WERI-Rb-1 (cell line): ENCODE results near the gene ADRA2C.

Experiments
- DNase-seq: peaks from one replicate; pipeline ENCODE4 v3.0.0-alpha.2; 2020
- H3K27ac ChIP-seq: fragments of 250-450 bp; sonication (Bioruptor Pico); 2 replicates; pipeline ENCODE4 v1.5.1; 2020; ENCODE audit warnings: mild to moderate bottlenecking, moderate library complexity
- H3K27me3 ChIP-seq: fragments of 250-450 bp; sonication (Bioruptor Pico); 2 replicates; pipeline ENCODE4 v1.5.1; 2021; ENCODE audit warnings: mild to moderate bottlenecking, low read depth, moderate library complexity; ENCODE audit not compliant: insufficient read depth, severe bottlenecking
- H3K36me3 ChIP-seq: fragments of 250-450 bp; sonication (Bioruptor Pico); 2 replicates; pipeline ENCODE4 v1.5.1; 2020; ENCODE audit warnings: mild to moderate bottlenecking, moderate library complexity
- H3K4me3 ChIP-seq: 2 replicates; pipeline ENCODE4 v1.5.1; 2011; ENCODE audit warnings: low read depth, mild to moderate bottlenecking, control low read depth, low read length
- H3K9me3 ChIP-seq: fragments of 250-450 bp; sonication (Bioruptor Pico); 2 replicates; pipeline ENCODE4 v1.5.1; 2021; ENCODE audit warnings: mild to moderate bottlenecking, moderate library complexity; ENCODE audit not compliant: severe bottlenecking
- CTCF ChIP-seq: IDR thresholded peaks from 2 replicates; pipeline ENCODE4 v1.5.1; 2011; ENCODE audit warnings: low read depth, mild to moderate bottlenecking, control low read depth, inconsistent platforms, low read length

The ADRA2C gene

DNA sequence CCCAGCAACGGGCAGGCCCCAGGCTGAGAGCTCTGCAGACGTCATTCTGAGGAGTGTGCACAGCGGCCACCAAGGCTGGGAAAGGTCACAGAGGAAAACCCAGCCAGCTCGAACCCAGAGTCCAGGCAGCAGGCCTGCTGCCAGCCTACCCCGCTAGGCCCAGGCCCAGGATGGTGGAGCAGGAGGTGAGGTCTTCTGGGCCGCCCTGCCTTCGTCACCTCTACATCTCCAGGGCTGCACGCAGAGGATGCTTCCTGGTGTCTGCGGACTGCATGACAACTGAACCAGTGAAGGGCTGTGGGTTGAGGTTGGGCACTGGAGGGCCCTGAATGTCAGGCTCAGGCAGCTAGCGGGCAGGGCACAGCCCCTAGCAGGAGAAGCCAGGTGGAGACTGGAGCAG, 5.8 kb upstream of the ADRA2C start:
- H3K9me3 ChIP-seq = peaks cover 4% of the 10 kb centered on the region
- no peak for DNase-seq
- no peak overlapping the region for H3K4me3 ChIP-seq
- H3K36me3 ChIP-seq = no peaks in the 10 kb centered on the region
- no peak overlapping the region for H3K27ac ChIP-seq
- no peak for TF ChIP-seq CTCF
- no peaks in the 10 kb centered on the region for H3K27me3 ChIP-seq

GRCh38 chr4:3760841-3761240, 5.3 kb upstream of the ADRA2C start:
- H3K9me3 ChIP-seq = peaks cover 4% of the 10 kb centered on the region
- TF ChIP-seq CTCF = no peak
- H3K27me3 ChIP-seq = no peaks in the 10 kb centered on the region
- DNase-seq = no peak
- no peaks in the 10 kb centered on the region for H3K36me3 ChIP-seq
- no peak overlapping the region for H3K27ac ChIP-seq
- H3K4me3 ChIP-seq = no peak overlapping the region

GRCh38 chr4:3762264-3762663, 3.9 kb upstream of the ADRA2C start:
- Histone ChIP-seq H3K27me3 (no peaks in the 10 kb centered on the region), H3K27ac (no peak overlapping the region), H3K9me3 (peaks cover 4% of the 10 kb centered on the region), H3K4me3 (no peak overlapping the region), H3K36me3 (no peaks in the 10 kb centered on the region)
- TF ChIP-seq CTCF = no peak
- DNase-seq = no peak

DNA sequence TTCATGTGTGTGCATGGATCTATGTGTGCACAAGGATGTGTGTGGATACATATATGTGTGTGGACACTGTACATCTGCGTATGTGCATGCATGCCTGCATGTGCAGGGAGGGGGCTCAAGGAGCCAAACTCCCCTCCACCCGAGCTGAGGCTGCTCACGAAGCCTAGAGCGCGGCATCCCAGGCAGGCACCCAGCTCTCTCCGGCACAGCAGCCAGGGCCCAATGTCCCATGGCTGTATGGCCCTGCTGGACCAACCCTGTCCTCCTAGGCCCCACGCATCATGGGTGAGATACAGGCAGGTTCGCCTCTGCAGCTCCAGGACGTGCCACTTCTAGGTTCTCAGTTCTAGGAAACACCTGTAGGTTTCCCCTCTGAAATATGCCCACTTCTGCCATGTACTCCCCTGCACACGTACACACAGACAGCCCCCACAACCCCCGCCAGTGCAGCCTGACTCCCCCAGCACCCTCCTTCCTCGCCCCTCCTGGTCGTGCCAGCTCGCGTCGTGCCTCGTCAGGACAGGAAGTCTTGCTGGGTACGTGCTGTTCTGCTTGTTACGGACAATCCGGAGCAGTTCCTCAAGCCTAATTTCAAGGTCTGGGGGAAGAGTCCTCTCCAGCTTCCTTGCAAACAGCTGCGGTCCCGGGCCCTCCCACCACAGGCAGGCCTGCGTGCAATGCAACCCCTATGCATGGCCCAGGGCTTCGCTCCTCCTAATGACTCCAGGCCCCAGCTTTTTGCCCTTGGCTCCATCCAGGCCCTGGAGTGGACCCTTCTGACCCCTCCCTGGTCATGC, 3.2 kb upstream of the ADRA2C start:
- no peak overlapping the region for H3K27ac ChIP-seq
- H3K9me3 ChIP-seq = peaks cover 4% of the 10 kb centered on the region
- no peak for TF ChIP-seq CTCF
- no peaks in the 10 kb centered on the region; the same call in 1 of the 2 replicates for H3K36me3 ChIP-seq
- no peak for DNase-seq
- H3K27me3 ChIP-seq = no peaks in the 10 kb centered on the region
- no peak overlapping the region for H3K4me3 ChIP-seq

DNA sequence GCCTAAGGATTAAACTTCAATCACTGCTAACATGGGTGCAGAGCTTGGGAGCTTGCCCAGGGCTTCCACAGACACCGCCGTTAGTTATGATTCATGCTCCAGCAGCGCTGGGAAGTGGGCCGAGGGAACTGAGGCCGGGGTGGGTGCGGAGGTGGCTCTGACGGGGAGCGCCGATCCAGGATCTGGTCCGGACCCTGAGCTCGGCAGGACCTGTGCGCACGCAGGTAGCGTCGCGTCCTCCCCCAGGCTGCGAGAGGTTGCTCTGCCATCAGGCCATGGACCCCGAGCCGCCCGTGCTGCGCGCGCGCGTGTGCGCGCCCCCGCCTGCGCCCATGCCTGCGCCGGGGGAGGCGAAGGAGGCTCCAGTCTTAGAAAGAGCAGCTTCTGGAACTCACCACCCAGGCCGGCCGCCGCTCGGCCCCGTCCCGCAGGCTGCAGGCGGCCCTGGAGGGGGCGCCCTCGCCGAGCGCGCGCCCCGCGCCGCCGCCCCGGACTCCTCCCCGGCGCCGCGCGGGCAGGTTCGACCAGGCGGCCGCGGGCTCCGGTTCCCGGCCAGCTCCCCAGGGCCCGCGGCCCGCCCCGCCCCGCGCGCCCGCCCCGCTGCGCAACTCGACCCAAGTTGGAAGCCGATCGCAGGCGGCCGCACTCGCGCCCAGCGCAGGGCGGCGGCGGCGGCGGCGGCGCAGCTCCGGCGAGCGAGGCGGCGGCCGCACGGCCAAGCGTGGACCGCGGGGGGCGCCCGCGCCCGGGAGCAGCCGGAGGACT, 732 bp upstream of the ADRA2C start:
- H3K4me3 ChIP-seq = no peak overlapping the region; the same call in 1 of the 2 replicates
- no peaks in the 10 kb centered on the region for H3K27me3 ChIP-seq
- H3K36me3 ChIP-seq = no peaks in the 10 kb centered on the region; the same call in 1 of the 2 replicates
- peak; percentile 61 for TF ChIP-seq CTCF
- DNase-seq = peak; percentile 80
- H3K9me3 ChIP-seq = no peaks in the 10 kb centered on the region
- 0 out of 2 replicates have a peak overlapping the region, but pooled peaks have one; percentile 13 for H3K27ac ChIP-seq
